ENCODE measurements around the gene MAP7.

DNA sequence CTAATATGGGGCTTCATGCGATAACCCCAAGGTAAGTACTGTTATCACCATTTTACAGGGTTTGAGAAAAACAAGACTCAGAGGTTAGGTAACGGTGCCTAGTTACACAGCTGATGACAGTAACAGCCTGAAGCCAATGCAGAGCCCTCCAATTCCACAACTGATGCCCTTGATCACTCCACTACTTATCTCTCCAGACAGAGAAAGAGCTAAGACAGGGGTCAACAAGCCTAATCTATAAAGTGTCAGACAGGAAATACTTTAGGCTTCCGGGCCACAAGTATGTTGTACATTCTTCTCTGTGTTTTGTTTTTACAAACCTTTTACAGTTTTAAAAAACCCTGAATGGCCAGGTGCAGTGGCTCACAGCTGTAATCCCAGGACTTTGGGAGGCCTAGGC is 50.9 kb downstream of the MAP7 start:
- TF ChIP-seq, protein P1, sequence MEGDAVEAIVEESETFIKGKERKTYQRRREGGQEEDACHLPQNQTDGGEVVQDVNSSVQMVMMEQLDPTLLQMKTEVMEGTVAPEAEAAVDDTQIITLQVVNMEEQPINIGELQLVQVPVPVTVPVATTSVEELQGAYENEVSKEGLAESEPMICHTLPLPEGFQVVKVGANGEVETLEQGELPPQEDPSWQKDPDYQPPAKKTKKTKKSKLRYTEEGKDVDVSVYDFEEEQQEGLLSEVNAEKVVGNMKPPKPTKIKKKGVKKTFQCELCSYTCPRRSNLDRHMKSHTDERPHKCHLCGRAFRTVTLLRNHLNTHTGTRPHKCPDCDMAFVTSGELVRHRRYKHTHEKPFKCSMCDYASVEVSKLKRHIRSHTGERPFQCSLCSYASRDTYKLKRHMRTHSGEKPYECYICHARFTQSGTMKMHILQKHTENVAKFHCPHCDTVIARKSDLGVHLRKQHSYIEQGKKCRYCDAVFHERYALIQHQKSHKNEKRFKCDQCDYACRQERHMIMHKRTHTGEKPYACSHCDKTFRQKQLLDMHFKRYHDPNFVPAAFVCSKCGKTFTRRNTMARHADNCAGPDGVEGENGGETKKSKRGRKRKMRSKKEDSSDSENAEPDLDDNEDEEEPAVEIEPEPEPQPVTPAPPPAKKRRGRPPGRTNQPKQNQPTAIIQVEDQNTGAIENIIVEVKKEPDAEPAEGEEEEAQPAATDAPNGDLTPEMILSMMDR (conservative IDR thresholded peaks at IDR 0.05) = no peak
- TF ChIP-seq ZFX (IDR thresholded peaks at IDR 0.05) = no peak
